Fibroblast of villous mesenchyme (primary cell): ENCODE results near the gene LTF. TPM values are rescaled to one million over a fixed set of nuclear protein-coding genes. Genes with fewer than 3 reads are reported as not detected.

Experiments
- DNase-seq: peaks from one replicate; pipeline ENCODE4 v3.0.0-alpha.2; 2010; ENCODE audit warnings: low read depth
- H3K4me3 ChIP-seq: 2 replicates; pipeline ENCODE4 v1.5.1; 2011; ENCODE audit warnings: low read depth, mild to moderate bottlenecking, low read length
- CTCF ChIP-seq: IDR thresholded peaks from 2 replicates; pipeline ENCODE4 v1.5.1; 2012; ENCODE audit warnings: low read depth, mild to moderate bottlenecking, low read length; ENCODE audit not compliant: insufficient read depth
- total RNA-seq: library from RNA; depleted of rRNA; stranded (reverse); fragments of >200 nt; gene quantifications from 2 replicates; pipeline ENCODE4 v1.2.3, GENCODE V29; 2012

The LTF gene
- total RNA-seq, 1 donor = under 0.01 TPM

GRCh38 chr3:46468753-46469600, 4.3 kb upstream of the LTF start:
- no peak for DNase-seq
- TF ChIP-seq CTCF = no peak
- H3K4me3 ChIP-seq = no peak overlapping the region

GRCh38 chr3:46467562-46467961, 2.9 kb upstream of the LTF start:
- no peak for TF ChIP-seq CTCF
- H3K4me3 ChIP-seq = no peak overlapping the region
- DNase-seq = no peak

GRCh38 chr3:46466871-46467403, 2.2 kb upstream of the LTF start:
- no peak for DNase-seq
- H3K4me3 ChIP-seq = no peak overlapping the region
- TF ChIP-seq CTCF = no peak

GRCh38 chr3:46466273-46466672, 1.6 kb upstream of the LTF start:
- no peak for DNase-seq
- TF ChIP-seq CTCF = no peak
- no peak overlapping the region for H3K4me3 ChIP-seq

- no peak for DNase-seq
- no peak for TF ChIP-seq CTCF
Measured at GRCh38 chr3:46465196-46465520, 453 bp upstream of the LTF start.

GRCh38 chr3:46463868-46464241, 850 bp downstream of the LTF start:
- H3K4me3 ChIP-seq = no peak overlapping the region
- DNase-seq = no peak
- TF ChIP-seq CTCF = no peak

More at GRCh38 chr3:46465196-46465520, 453 bp upstream of the LTF start:
- H3K4me3 ChIP-seq = no peak overlapping the region
